CD4-positive, alpha-beta T cell (primary cell): ENCODE measurements around the gene GCG. TPM values are rescaled to one million over a fixed set of nuclear protein-coding genes. Genes with fewer than 3 reads are reported as not detected.

Experiments
- ATAC-seq: fragments of 200-7000 bp; cut with Tn5 transposase; one replicate; pipeline ENCODE4 v1.10.0; 2022; ENCODE audit warnings: mild to moderate bottlenecking; ENCODE audit not compliant: poor library complexity
- CTCF ChIA-PET: fragments of 350-600 bp; sonication (Branson Sonifier 250); formaldehyde crosslinking; loops from one replicate; lab custom pipeline; 2021; ENCODE audit warnings: antibody characterized with exemption, inconsistent platforms; lab: Charles Lee
- POLR2A ChIA-PET: fragments of 350-600 bp; sonication (Branson Sonifier 250); formaldehyde crosslinking; loops from one replicate; lab custom pipeline; 2021; ENCODE audit warnings: antibody characterized with exemption, inconsistent platforms; lab: Charles Lee
- DNase-seq, 14 experiments: peaks; one replicate each; pipeline ENCODE4 v3.0.0-alpha.2; 2013 to 2020; ENCODE audit warnings: mixed read lengths in 2 of 14
- H3K27ac ChIP-seq, 2 donors: one replicate each; pipeline versions ENCODE4 v1.5.1 to v1.7.0; 2013; ENCODE audit warnings: low read length in 2 of 2, low read depth in 1 of 2, mild to moderate bottlenecking in 1 of 2
- H3K27me3 ChIP-seq, 2 experiments: 1 replicate in 1 of 2; 2 replicates in 1 of 2; pipeline versions ENCODE4 v1.6.1 to v1.7.0; 2013; ENCODE audit warnings: low read length in 2 of 2, control low read depth in 1 of 2, mild to moderate bottlenecking in 1 of 2, moderate library complexity in 1 of 2; ENCODE audit not compliant: insufficient read depth in 2 of 2, control insufficient read depth in 1 of 2
- H3K36me3 ChIP-seq: one replicate; pipeline ENCODE4 v1.6.1; 2013; ENCODE audit warnings: low read length, control low read depth; ENCODE audit not compliant: insufficient read depth
- H3K4me1 ChIP-seq: one replicate; pipeline ENCODE4 v1.6.1; 2013; ENCODE audit warnings: low read length, control low read depth; ENCODE audit not compliant: insufficient read depth
- H3K4me3 ChIP-seq: one replicate; pipeline ENCODE4 v1.5.1; 2013; ENCODE audit warnings: mild to moderate bottlenecking, low read length, moderate library complexity
- H3K9me3 ChIP-seq, 2 experiments: 1 replicate in 1 of 2; 2 replicates in 1 of 2; pipeline versions ENCODE4 v1.6.1 to v1.7.0; 2013; ENCODE audit warnings: low read length in 2 of 2, mild to moderate bottlenecking in 2 of 2, control low read depth in 1 of 2, moderate library complexity in 1 of 2; ENCODE audit not compliant: control insufficient read depth in 1 of 2, insufficient read depth in 1 of 2
- H3K27ac Mint-ChIP-seq: one replicate; pipeline ENCODE4 v1.8.0; 2020; ENCODE audit warnings: mixed read lengths
- H3K27me3 Mint-ChIP-seq: one replicate; pipeline ENCODE4 v1.8.0; 2021; ENCODE audit warnings: mixed read lengths
- H3K36me3 Mint-ChIP-seq: one replicate; pipeline ENCODE4 v1.8.0; 2021; ENCODE audit warnings: low read depth, mixed read lengths
- H3K4me1 Mint-ChIP-seq: one replicate; pipeline ENCODE4 v1.8.0; 2021; ENCODE audit warnings: low read depth, mixed read lengths
- H3K4me3 Mint-ChIP-seq: one replicate; pipeline ENCODE4 v1.8.0; 2020; ENCODE audit warnings: mild to moderate bottlenecking, mixed read lengths
- H3K9me3 Mint-ChIP-seq: one replicate; pipeline ENCODE4 v1.8.0; 2020; ENCODE audit warnings: mixed read lengths
- CTCF ChIP-seq: fragments of 200-600 bp; IDR thresholded peaks from one replicate; pipeline ENCODE4 v1.8.0; 2022; ENCODE audit warnings: antibody characterized with exemption, mild to moderate bottlenecking
- intact Hi-C, 2 experiments: fragments of 100-400 bp; cut with DNase I in 1 of 2; cut with micrococcal nuclease in 1 of 2; formaldehyde crosslinking; loops; one replicate each; pipeline versions ENCODE4 v1.15.1 to v1.9.0; 2023 to 2025; cut with DNase I, micrococcal nuclease
- total RNA-seq, 174 experiments: library from RNA in 2 of 174; stranded (reverse) in 2 of 174; gene quantifications; one replicate each; pipeline ENCODE4 v1.2.3 and lab custom pipeline; 2021 to 2026

GCG gene
- total RNA-seq, 2 experiments from 2014 or later: not detected

DNA sequence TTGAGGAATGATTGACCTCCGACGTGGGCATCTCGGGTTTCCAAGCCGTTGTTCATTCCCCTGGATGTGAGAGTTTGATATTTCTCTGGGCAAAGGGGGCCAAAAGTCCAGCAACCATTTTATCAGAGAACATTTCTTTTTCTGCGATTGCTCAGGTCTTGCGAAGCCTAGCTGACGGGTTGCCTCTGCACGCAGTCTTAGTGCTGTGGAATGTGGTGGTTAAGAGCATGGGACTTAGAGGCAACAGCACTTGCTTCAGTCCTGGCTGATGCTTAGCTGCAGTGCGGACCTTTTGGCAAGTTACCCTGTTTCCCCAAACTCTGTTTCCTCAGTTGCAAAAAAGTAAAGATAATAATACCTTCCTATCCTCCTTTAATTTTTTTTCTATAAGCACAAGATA, 46.2 kb upstream of the GCG start:
- Histone ChIP-seq H3K27me3 (peaks cover 4 to 10% of the 10 kb centered on the region in 2 experiments), H3K27ac (no peak overlapping the region), H3K4me3 (no peak overlapping the region), H3K4me1 (no peaks in the 10 kb centered on the region), H3K36me3 (no peaks in the 10 kb centered on the region), H3K9me3 (no peaks in the 10 kb centered on the region)
- H3K27ac Mint-ChIP-seq: no peak overlapping the region
- ChIA-PET POLR2A (no interaction called here), CTCF (no interaction called here)
- ATAC-seq: no peak
- peaks cover 55% of the 10 kb centered on the region for H3K27me3 Mint-ChIP-seq
- no peaks in the 10 kb centered on the region for H3K36me3 Mint-ChIP-seq
- no peak for DNase-seq
- no peaks in the 10 kb centered on the region for H3K4me1 Mint-ChIP-seq
- intact Hi-C loops: no loop called here
- no peak overlapping the region for H3K4me3 Mint-ChIP-seq
- no peaks in the 10 kb centered on the region for H3K9me3 Mint-ChIP-seq
- TF ChIP-seq CTCF: no peak

DNA sequence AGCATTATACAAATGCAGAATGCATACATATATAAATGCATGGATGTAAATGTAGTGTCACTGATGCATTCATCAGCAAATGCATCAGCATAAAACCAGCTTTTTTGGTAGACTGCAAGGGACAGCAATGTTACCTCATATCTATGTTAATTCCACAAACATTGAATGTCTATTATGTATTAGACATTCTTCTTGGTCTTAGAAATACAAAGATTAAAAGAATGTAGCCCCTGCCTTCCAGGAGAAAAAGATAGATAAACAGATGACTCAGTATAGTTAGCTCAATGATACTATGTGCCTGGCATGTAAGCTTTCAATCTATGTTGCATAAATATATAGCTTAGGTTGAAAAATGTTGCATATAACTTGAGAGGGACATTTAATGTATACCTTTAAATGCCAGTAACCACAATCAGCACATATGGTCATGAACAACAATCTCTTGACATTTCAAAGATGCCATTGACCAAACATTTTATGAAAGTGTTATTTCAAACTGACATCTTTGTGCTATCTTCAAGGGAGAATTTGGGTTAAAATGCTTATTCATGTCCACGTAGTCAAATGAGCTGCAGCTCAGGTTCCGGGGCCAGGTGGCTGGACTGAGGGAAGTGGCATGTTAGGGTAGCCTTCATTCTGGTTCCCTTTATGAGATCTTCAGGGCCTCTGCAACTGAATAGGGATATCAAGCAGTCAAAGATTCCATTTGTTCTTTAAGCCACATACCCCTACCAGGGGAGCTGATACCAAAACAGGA, 45.2 kb upstream of the GCG start:
- TF ChIP-seq CTCF: no peak
- ATAC-seq: no peak
- no peaks in the 10 kb centered on the region for H3K4me1 ChIP-seq
- no peak overlapping the region for H3K4me3 Mint-ChIP-seq
- H3K27me3 Mint-ChIP-seq: peaks cover 65% of the 10 kb centered on the region
- peaks cover 9 to 10% of the 10 kb centered on the region in 2 experiments for H3K27me3 ChIP-seq
- no peak overlapping the region for H3K4me3 ChIP-seq
- no peak for DNase-seq
- POLR2A ChIA-PET: no interaction called here
- H3K36me3 Mint-ChIP-seq: no peaks in the 10 kb centered on the region
- no peaks in the 10 kb centered on the region for H3K4me1 Mint-ChIP-seq
- H3K9me3 Mint-ChIP-seq: no peaks in the 10 kb centered on the region
- CTCF ChIA-PET: no interaction called here
- H3K27ac ChIP-seq: no peak overlapping the region
- intact Hi-C loops: no loop called here
- H3K36me3 ChIP-seq: no peaks in the 10 kb centered on the region
- no peaks in the 10 kb centered on the region for H3K9me3 ChIP-seq
- H3K27ac Mint-ChIP-seq: no peak overlapping the region

GRCh38 chr2:162196638-162197037, 44.6 kb upstream of the GCG start:
- H3K36me3 ChIP-seq: no peaks in the 10 kb centered on the region
- DNase-seq (no peak), ATAC-seq (no peak)
- Mint-ChIP-seq H3K27ac (no peak overlapping the region), H3K4me1 (no peaks in the 10 kb centered on the region), H3K36me3 (no peaks in the 10 kb centered on the region), H3K27me3 (peaks cover 67% of the 10 kb centered on the region), H3K4me3 (no peak overlapping the region), H3K9me3 (no peaks in the 10 kb centered on the region)
- H3K27ac ChIP-seq: no peak overlapping the region
- no peak overlapping the region for H3K4me3 ChIP-seq
- no peaks in the 10 kb centered on the region for H3K9me3 ChIP-seq
- no peak for TF ChIP-seq CTCF
- ChIA-PET CTCF (no interaction called here), POLR2A (no interaction called here)
- intact Hi-C loops: no loop called here
- H3K27me3 ChIP-seq: peaks cover 10 to 12% of the 10 kb centered on the region in 2 experiments
- no peaks in the 10 kb centered on the region for H3K4me1 ChIP-seq
